Lower leg skin (tissue), 3 donors: ENCODE data around the gene RGS7.

Experiments used
- POLR2A ChIP-seq, 2 donors: fragments of 450-650 bp; IDR thresholded peaks; one replicate each; pipeline ENCODE4 v1.6.1; 2016 to 2017; ENCODE audit warnings: antibody characterized with exemption in 2 of 2, mild to moderate bottlenecking in 1 of 2, moderate library complexity in 1 of 2
- TF ChIP-seq, protein P1 (sequence below), 3 donors: fragments of 450-650 bp; IDR thresholded peaks; one replicate each; pipeline ENCODE4 v1.5.1; 2016; ENCODE audit warnings: antibody characterized with exemption in 3 of 3, mild to moderate bottlenecking in 3 of 3, moderate library complexity in 2 of 3

GRCh38 chr1:241366196-241366595 lies 9.2 kb upstream of the RGS7 start:
- TF ChIP-seq, protein P1, sequence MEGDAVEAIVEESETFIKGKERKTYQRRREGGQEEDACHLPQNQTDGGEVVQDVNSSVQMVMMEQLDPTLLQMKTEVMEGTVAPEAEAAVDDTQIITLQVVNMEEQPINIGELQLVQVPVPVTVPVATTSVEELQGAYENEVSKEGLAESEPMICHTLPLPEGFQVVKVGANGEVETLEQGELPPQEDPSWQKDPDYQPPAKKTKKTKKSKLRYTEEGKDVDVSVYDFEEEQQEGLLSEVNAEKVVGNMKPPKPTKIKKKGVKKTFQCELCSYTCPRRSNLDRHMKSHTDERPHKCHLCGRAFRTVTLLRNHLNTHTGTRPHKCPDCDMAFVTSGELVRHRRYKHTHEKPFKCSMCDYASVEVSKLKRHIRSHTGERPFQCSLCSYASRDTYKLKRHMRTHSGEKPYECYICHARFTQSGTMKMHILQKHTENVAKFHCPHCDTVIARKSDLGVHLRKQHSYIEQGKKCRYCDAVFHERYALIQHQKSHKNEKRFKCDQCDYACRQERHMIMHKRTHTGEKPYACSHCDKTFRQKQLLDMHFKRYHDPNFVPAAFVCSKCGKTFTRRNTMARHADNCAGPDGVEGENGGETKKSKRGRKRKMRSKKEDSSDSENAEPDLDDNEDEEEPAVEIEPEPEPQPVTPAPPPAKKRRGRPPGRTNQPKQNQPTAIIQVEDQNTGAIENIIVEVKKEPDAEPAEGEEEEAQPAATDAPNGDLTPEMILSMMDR (IDR thresholded peaks at IDR 0.05) = no peak
- TF ChIP-seq POLR2A (IDR thresholded peaks at IDR 0.05) = no peak
